DOHH2 (cell line): ENCODE results near the gene THBS1.

Experiments used
- H3F3A ChIP-seq: fragments of 200-600 bp; sonication (generic), shearing (Covaris generic); 2 replicates; pipeline ENCODE4 v1.6.0; 2016; ENCODE audit warnings: antibody characterized with exemption, mild to moderate bottlenecking; ENCODE audit not compliant: control insufficient read depth, insufficient read depth
- H3K27ac ChIP-seq: fragments of 200-600 bp; sonication (generic); 2 replicates; pipeline ENCODE4 v1.5.1; 2014; ENCODE audit warnings: low read depth, mild to moderate bottlenecking, low read length, moderate library complexity
- H3K27me3 ChIP-seq: fragments of 200-600 bp; sonication (generic); 2 replicates; pipeline ENCODE4 v1.6.1; 2014; ENCODE audit warnings: mild to moderate bottlenecking, low read length, mixed read lengths; ENCODE audit not compliant: control insufficient read depth
- H3K36me3 ChIP-seq: fragments of 200-600 bp; sonication (generic); 2 replicates; pipeline ENCODE4 v1.6.1; 2014; ENCODE audit warnings: mild to moderate bottlenecking, low read length, moderate library complexity, mixed read lengths; ENCODE audit not compliant: control insufficient read depth
- H3K4me1 ChIP-seq: fragments of 200-600 bp; sonication (generic); 2 replicates; pipeline ENCODE4 v1.6.1; 2014; ENCODE audit warnings: mild to moderate bottlenecking, low read length, mixed read lengths; ENCODE audit not compliant: control insufficient read depth
- H3K4me2 ChIP-seq: fragments of 200-600 bp; sonication (generic); 2 replicates; pipeline ENCODE4 v1.6.0; 2014; ENCODE audit warnings: mild to moderate bottlenecking, low read length, moderate library complexity
- H3K4me3 ChIP-seq: fragments of 200-600 bp; sonication (generic); 2 replicates; pipeline ENCODE4 v1.5.1; 2014; ENCODE audit warnings: mild to moderate bottlenecking, low read length, mixed read lengths
- H3K79me2 ChIP-seq: fragments of 200-600 bp; sonication (generic); 2 replicates; pipeline ENCODE4 v1.6.1; 2014; ENCODE audit warnings: mild to moderate bottlenecking, low read length, mixed read lengths; ENCODE audit not compliant: control insufficient read depth
- H3K9me2 ChIP-seq: fragments of 200-600 bp; sonication (generic); replicated peaks from 2 replicates; pipeline ENCODE4 v1.6.1; 2014; ENCODE audit warnings: mild to moderate bottlenecking, low read length, mixed read lengths; ENCODE audit not compliant: control insufficient read depth
- H3K9me3 ChIP-seq: fragments of 200-600 bp; sonication (generic); 2 replicates; pipeline ENCODE4 v1.6.1; 2014; ENCODE audit warnings: antibody characterized with exemption, low read length, mixed read lengths; ENCODE audit not compliant: control insufficient read depth, insufficient read depth
- H4K20me1 ChIP-seq: fragments of 200-600 bp; sonication (generic); 2 replicates; pipeline ENCODE4 v1.6.0; 2014; ENCODE audit warnings: low read depth, mild to moderate bottlenecking, antibody characterized with exemption, low read length, moderate library complexity; ENCODE audit not compliant: control insufficient read depth, insufficient read depth
- CTCF ChIP-seq: fragments of 200-600 bp; sonication (generic); IDR thresholded peaks from one replicate; pipeline ENCODE4 v1.5.1; 2014; ENCODE audit warnings: antibody characterized with exemption, mild to moderate bottlenecking, low read depth, low read length; ENCODE audit not compliant: poor library complexity, severe bottlenecking
- EZH2phosphoT487 ChIP-seq: fragments of 200-600 bp; sonication (generic); IDR thresholded peaks from 2 replicates; pipeline ENCODE4 v1.6.1; 2017; ENCODE audit warnings: borderline replicate concordance, mild to moderate bottlenecking, antibody characterized with exemption, low read length, moderate library complexity, mixed read lengths

The THBS1 gene

DNA sequence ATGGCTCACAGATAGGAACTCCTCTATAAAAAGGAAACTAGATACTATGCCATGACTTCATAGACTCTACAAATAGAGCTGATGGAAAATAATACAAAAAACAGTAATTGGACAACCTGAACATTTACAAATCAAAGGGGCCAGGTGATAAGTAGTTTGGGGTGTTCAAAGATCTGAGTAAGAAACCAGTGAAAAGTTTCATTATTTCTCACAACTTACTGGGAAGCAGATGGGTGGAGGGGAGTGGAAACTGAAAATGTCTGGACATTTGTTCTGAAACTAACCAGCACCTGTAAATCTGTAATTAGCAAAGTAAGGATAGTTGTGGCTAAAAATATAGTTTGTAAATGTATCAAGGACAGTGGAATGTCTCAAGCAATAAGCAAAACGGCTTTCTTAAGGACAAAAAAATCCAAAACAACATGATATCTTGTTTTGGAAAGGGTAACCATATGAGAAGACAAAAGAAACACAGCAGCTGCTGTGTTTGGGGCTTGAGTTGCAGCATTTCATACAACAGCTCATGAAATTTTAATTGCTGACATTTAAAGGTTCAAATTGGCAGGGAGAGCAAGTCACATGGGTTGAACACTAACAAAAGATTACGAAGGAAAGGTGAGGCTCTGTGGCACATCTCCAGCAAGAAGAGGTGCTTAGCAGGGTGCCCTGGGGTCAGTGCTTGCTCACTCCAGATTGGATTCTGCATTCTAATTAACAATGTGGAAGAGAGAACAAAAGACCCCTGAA is 26.8 kb upstream of the THBS1 start:
- Histone ChIP-seq H3K9me3 (no peaks in the 10 kb centered on the region), H3K9me2 (no peaks in the 10 kb centered on the region), H3K27ac (no peak overlapping the region), H3K36me3 (no peaks in the 10 kb centered on the region), H4K20me1 (no peaks in the 10 kb centered on the region), H3K4me3 (no peak overlapping the region), H3F3A (no peaks in the 10 kb centered on the region), H3K4me1 (no peaks in the 10 kb centered on the region), H3K4me2 (no peak overlapping the region), H3K27me3 (no peaks in the 10 kb centered on the region), H3K79me2 (no peaks in the 10 kb centered on the region)
- no peak for TF ChIP-seq EZH2phosphoT487
- TF ChIP-seq CTCF = no peak

DNA sequence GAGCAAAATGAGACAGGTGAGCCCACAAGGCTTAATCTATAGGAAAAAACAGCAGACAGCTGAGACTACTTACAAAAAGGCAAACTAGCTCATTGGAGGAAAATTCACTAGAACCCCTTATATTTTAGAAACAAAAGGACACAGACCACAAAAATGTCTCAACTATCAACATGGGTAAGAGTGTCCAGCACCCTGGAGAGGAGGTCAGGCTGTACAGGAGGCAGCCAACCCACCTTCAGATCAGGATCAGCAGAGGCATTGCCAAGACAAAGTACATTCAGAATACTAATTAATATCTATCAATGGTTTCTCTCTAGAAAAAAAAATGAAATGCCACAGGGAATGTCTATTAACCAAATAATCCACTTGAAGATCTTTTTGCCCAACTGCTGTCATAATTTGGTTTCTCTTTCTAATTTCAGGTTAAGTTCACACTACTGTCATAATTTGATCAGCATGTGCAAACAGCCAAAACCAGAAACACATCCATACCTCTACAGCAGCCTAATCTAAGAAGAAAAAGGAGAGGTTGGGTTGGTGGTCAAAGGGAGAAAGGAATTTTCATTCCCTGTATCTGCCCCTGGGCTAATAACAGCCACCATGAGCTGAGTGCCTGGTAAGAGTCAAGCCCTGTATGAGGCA is 26.0 kb upstream of the THBS1 start:
- Histone ChIP-seq H3K79me2 (no peaks in the 10 kb centered on the region), H3F3A (no peaks in the 10 kb centered on the region), H3K4me2 (no peak overlapping the region), H3K4me3 (no peak overlapping the region), H3K9me2 (no peaks in the 10 kb centered on the region), H3K27ac (no peak overlapping the region), H3K36me3 (no peaks in the 10 kb centered on the region), H4K20me1 (no peaks in the 10 kb centered on the region), H3K4me1 (no peaks in the 10 kb centered on the region), H3K27me3 (no peaks in the 10 kb centered on the region), H3K9me3 (no peaks in the 10 kb centered on the region)
- TF ChIP-seq CTCF (no peak), EZH2phosphoT487 (no peak)

DNA sequence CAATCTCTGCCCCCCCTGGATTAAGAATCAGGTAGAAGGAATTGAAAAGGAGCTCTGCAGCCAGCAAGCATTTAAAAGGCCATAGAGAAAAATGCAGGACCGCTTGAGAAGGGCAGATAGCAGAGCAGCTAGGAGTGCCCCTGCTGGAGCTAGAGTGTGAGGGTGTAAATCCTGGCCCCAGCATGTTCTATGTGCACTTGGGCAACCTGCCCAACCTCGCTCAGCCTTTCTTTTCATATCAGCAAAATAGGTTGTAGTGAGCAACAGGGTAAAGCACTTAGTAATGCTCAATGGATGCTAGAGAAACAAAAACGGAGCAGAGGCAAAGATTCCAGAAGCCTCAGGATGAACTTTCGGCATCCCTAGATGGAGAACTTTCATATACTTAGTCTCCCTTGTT is 25.0 kb upstream of the THBS1 start:
- no peaks in the 10 kb centered on the region for H3K79me2 ChIP-seq

More for the DNA sequence above, 25.0 kb upstream of the THBS1 start:
- H3F3A ChIP-seq = no peaks in the 10 kb centered on the region
- H3K4me1 ChIP-seq = no peaks in the 10 kb centered on the region
- H3K9me2 ChIP-seq = no peaks in the 10 kb centered on the region
- H3K4me2 ChIP-seq = no peak overlapping the region
- H3K9me3 ChIP-seq = no peaks in the 10 kb centered on the region
- no peaks in the 10 kb centered on the region for H3K36me3 ChIP-seq
- TF ChIP-seq EZH2phosphoT487 = no peak
- no peak for TF ChIP-seq CTCF
- no peaks in the 10 kb centered on the region for H3K27me3 ChIP-seq
- no peaks in the 10 kb centered on the region for H4K20me1 ChIP-seq
- no peak overlapping the region for H3K4me3 ChIP-seq
- H3K27ac ChIP-seq = no peak overlapping the region
